ENCODE data around the gene USP5.

USP5 gene

GRCh38 chr12:6830286-6830890, 21.6 kb upstream of the USP5 start:
- no peak for TF ChIP-seq ZNF274 (IDR thresholded peaks at IDR 0.05; ENCODE audit: low read depth, low read length)
- H3K4me3 ChIP-seq (ENCODE audit: low read length): no peak overlapping the region

- no peak overlapping the region for H3K4me3 ChIP-seq (ENCODE audit: low read length)
- no peak for TF ChIP-seq ZNF274 (IDR thresholded peaks at IDR 0.05; ENCODE audit: low read depth, low read length)
These were observed 21.0 kb upstream of the USP5 start for GRCh38 chr12:6830999-6831398.

GRCh38 chr12:6831450-6831995, 20.4 kb upstream of the USP5 start:
- H3K4me3 ChIP-seq (ENCODE audit: low read length): no peak overlapping the region
- TF ChIP-seq ZNF274 (IDR thresholded peaks at IDR 0.05; ENCODE audit: low read depth, low read length): no peak

GRCh38 chr12:6832125-6832524, 19.8 kb upstream of the USP5 start:
- H3K4me3 ChIP-seq (ENCODE audit: low read length): no peak overlapping the region
- no peak for TF ChIP-seq ZNF274 (IDR thresholded peaks at IDR 0.05; ENCODE audit: low read depth, low read length)

GRCh38 chr12:6833189-6833890, 18.6 kb upstream of the USP5 start:
- H3K4me3 ChIP-seq (ENCODE audit: low read length): no peak overlapping the region
- no peak for TF ChIP-seq ZNF274 (IDR thresholded peaks at IDR 0.05; ENCODE audit: low read depth, low read length)

GRCh38 chr12:6834254-6834653, 17.7 kb upstream of the USP5 start:
- H3K4me3 ChIP-seq (ENCODE audit: low read length): no peak overlapping the region
- no peak for TF ChIP-seq ZNF274 (IDR thresholded peaks at IDR 0.05; ENCODE audit: low read depth, low read length)

- TF ChIP-seq ZNF274 (IDR thresholded peaks at IDR 0.05; ENCODE audit: low read depth, low read length): no peak
- no peak overlapping the region for H3K4me3 ChIP-seq (ENCODE audit: low read length)
These were observed 17.1 kb upstream of the USP5 start for GRCh38 chr12:6834873-6835272.

GRCh38 chr12:6836851-6837250, 15.1 kb upstream of the USP5 start:
- TF ChIP-seq ZNF274 (IDR thresholded peaks at IDR 0.05; ENCODE audit: low read depth, low read length): no peak
- no peak overlapping the region for H3K4me3 ChIP-seq (ENCODE audit: low read length)

- no peak for TF ChIP-seq ZNF274 (IDR thresholded peaks at IDR 0.05; ENCODE audit: low read depth, low read length)
- H3K4me3 ChIP-seq (ENCODE audit: low read length): no peak overlapping the region
These were observed 14.4 kb upstream of the USP5 start for GRCh38 chr12:6837370-6838060.

GRCh38 chr12:6838854-6839253, 13.1 kb upstream of the USP5 start:
- TF ChIP-seq ZNF274 (IDR thresholded peaks at IDR 0.05; ENCODE audit: low read depth, low read length): no peak
- H3K4me3 ChIP-seq (ENCODE audit: low read length): no peak overlapping the region

DNA sequence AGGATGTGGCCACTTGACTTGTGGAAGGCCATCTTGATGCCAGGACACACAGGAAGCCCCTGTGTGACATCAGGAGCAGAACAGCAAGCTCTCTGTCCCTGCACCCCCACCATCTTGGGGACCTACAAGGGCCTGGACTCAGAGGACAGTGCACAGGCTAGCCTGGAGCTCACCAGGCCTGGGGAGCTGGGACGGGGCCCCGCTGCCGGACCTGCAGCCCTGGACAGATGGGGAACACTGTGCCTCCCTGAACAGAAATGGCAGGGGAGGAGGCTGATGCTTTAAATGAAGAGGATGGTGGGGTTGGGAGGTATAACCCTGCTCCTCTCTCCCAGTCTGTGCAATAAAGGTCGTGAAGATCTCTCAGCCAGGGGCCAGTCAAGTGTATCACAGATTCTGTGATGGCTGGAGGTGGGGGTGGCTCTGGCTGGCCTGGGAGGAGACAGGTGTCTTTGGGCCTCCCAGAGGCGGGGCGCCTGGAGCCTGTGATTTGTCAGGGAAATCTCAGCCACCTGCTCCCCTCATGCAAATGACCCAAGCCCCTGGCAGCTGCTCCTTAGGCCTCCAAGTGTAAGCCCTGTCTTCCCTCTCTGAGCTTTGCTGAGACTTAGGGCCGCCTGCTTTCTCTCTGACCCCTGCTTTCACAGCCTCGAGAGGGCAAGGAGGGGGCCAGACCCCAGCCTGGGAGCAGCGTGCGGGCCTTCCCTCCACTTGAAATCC, 12.3 kb upstream of the USP5 start:
- TF ChIP-seq ZNF274 (IDR thresholded peaks at IDR 0.05; ENCODE audit: low read depth, low read length): no peak
- no peak overlapping the region for H3K4me3 ChIP-seq (ENCODE audit: low read length)

DNA sequence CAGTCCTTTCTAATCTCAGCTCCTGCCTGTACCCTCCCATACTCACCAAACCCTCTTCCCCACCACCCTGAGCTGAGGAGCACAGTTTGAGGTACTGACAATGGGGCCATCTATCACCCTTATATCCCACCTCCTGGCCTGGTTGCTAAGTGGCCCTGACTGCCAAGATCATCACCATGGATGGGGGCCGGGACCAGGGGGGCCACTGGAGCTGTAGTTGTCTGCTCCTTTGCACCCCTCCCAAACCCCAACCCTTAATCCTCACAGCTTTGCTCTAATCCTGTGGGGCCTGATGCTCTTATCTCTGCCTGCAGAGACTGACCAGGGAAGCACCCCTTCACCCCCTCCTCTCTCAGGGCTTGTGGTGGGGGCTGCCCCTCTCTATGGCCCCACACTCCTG, 11.6 kb upstream of the USP5 start:
- no peak overlapping the region for H3K4me3 ChIP-seq (ENCODE audit: low read length)
- no peak for TF ChIP-seq ZNF274 (IDR thresholded peaks at IDR 0.05; ENCODE audit: low read depth, low read length)

DNA sequence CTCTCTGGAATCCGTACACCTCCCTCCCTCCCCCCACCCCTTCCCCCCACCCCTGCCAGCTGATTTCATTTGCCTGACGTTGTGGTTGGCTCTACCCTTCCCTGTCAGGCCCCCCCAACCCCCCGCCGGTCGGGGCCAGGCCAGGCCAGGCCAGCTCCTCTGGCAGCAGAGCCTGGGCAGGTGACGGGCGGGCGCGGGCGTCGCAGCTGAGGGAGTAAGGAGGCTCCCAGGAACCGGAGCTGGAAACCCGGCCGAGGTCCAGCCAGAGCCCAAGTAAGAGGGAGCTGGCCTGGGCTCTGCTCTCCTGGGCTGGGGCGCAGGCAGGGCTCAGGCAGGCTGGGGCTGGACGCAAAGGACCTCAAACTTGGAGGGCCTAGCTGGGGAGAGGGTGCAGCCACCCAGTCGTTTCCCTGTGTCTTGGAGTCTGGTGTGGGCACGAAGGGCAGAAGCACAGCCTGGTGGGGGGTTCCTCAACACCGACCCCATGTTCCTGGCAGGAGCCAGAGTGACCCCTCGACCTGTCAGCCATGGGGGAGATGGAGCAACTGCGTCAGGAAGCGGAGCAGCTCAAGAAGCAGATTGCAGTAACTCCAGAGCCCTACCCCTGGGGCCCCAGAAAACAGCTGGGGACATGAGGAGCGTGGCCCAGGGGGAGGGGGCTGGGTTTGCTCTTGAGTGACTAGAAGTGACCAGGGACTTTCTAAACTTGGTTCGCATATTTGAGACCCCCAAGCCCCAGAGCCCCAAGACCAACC, 11.0 kb upstream of the USP5 start, which contains the start of gene GNB3:
TSS of gene GNB3 (plus strand) at position 165 of the 755 bp plus-strand sequence. CDS start at position 528, 363 bp downstream.
- no peak for TF ChIP-seq ZNF274 (IDR thresholded peaks at IDR 0.05; ENCODE audit: low read depth, low read length)
- H3K4me3 ChIP-seq (ENCODE audit: low read length): no peak within 1 kb of the TSS
